PFSK-1 (cell line): ENCODE results near the gene CCDC167.

Experiments
- FOXP2 ChIP-seq: optimal IDR thresholded peaks from 2 replicates; pipeline ENCODE3; 2011; ENCODE audit warnings: borderline replicate concordance, control low read depth, inconsistent platforms; ENCODE audit not compliant: insufficient read depth; ENCODE audit errors: extremely low read length, extremely low read depth
- POLR2AphosphoS5 ChIP-seq: IDR thresholded peaks from 2 replicates; pipeline ENCODE4 v1.6.1; 2012; ENCODE audit warnings: low read depth, mild to moderate bottlenecking, control low read depth, low read length, moderate library complexity
- TAF1 ChIP-seq: IDR thresholded peaks from 2 replicates; pipeline ENCODE4 v1.6.1; 2012; ENCODE audit warnings: low read length, control low read depth, borderline replicate concordance; ENCODE audit not compliant: insufficient read depth

DNA sequence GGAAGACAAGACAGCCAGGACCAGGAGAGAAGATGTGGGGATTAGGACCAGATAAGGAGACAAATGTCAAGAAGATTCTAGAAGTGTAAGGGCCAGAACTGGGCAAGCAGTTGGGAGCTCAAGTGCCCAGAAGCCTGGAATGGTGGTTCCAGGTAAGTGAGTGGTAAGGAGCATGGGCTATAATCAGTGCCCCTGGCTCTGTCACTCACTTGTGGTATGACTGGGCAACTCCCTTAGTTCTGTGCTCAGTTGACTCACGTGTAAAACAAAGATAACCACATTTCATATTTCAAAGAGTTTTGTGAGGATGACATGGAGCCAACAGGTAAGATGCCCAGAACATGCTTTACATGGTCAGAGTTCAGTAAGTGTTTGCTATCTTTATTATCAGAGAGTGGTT is 11.2 kb downstream of the CCDC167 start:
- TF ChIP-seq FOXP2, result no peak
- no peak for TF ChIP-seq POLR2AphosphoS5
- no peak for TF ChIP-seq TAF1
